HEK293T (cell line): ENCODE data around the gene WDR19.
"Not testable (repeated sequence)": the region's sequence is repeated elsewhere in the genome, so short reads cannot be mapped to it uniquely, and the experiment has no call there.

Experiments used
- CTCF ChIA-PET: fragments of 350-600 bp; formaldehyde crosslinking; extraction: SDS; loops from one replicate; lab custom pipeline; 2021; ENCODE audit warnings: antibody characterized with exemption, inconsistent platforms; lab: Yijun Ruan, JAX
- POLR2A ChIA-PET: fragments of 350-600 bp; formaldehyde crosslinking; extraction: SDS; loops from one replicate; lab custom pipeline; 2020; ENCODE audit warnings: antibody characterized with exemption, inconsistent platforms; lab: Yijun Ruan, JAX
- DNase-seq: peaks from one replicate; pipeline ENCODE4 v3.0.0; 2012; ENCODE audit warnings: mixed read lengths; ENCODE audit errors: extremely low spot score
- ARNT ChIP-seq: fragments of 450-650 bp; IDR thresholded peaks from 2 replicates; pipeline ENCODE4 v1.6.1; 2017; ENCODE audit warnings: mild to moderate bottlenecking
- BHLHE40 ChIP-seq: fragments of 450-650 bp; IDR thresholded peaks from 2 replicates; pipeline ENCODE4 v1.6.1; 2016; ENCODE audit warnings: mild to moderate bottlenecking, moderate library complexity, borderline replicate concordance
- CTBP1 ChIP-seq: fragments of 450-650 bp; IDR thresholded peaks from 2 replicates; pipeline ENCODE4 v1.6.1; 2016; ENCODE audit warnings: borderline replicate concordance
- ELF4 ChIP-seq: fragments of 450-650 bp; IDR thresholded peaks from 2 replicates; pipeline ENCODE4 v1.6.1; 2017; ENCODE audit warnings: antibody characterized with exemption
- FOXA1 ChIP-seq: fragments of 450-650 bp; IDR thresholded peaks from 2 replicates; pipeline ENCODE4 v1.6.1; 2016; ENCODE audit warnings: mild to moderate bottlenecking
- FOXK2 ChIP-seq: fragments of 450-650 bp; IDR thresholded peaks from 2 replicates; pipeline ENCODE4 v1.6.1; 2016; ENCODE audit warnings: mild to moderate bottlenecking
- FOXM1 ChIP-seq: fragments of 450-650 bp; IDR thresholded peaks from 2 replicates; pipeline ENCODE4 v1.6.1; 2017; ENCODE audit warnings: mild to moderate bottlenecking, borderline replicate concordance
- HDGF ChIP-seq: fragments of 450-650 bp; IDR thresholded peaks from 2 replicates; pipeline ENCODE4 v1.6.1; 2017; ENCODE audit warnings: antibody characterized with exemption, borderline replicate concordance
- L3MBTL2 ChIP-seq: fragments of 450-650 bp; conservative IDR thresholded peaks from 2 replicates; pipeline ENCODE4 v1.6.1; 2016; ENCODE audit warnings: mild to moderate bottlenecking
- LEF1 ChIP-seq: fragments of 450-650 bp; IDR thresholded peaks from 2 replicates; pipeline ENCODE4 v1.6.1; 2017; ENCODE audit warnings: mild to moderate bottlenecking, borderline replicate concordance
- NFRKB ChIP-seq: fragments of 450-650 bp; IDR thresholded peaks from 2 replicates; pipeline ENCODE4 v1.6.1; 2016; ENCODE audit warnings: mild to moderate bottlenecking, moderate library complexity
- SP1 ChIP-seq: fragments of 450-650 bp; IDR thresholded peaks from 2 replicates; pipeline ENCODE4 v1.6.1; 2017
- SUZ12 ChIP-seq: fragments of 450-650 bp; IDR thresholded peaks from 2 replicates; pipeline ENCODE4 v1.6.1; 2016; ENCODE audit warnings: mild to moderate bottlenecking
- TARDBP ChIP-seq: fragments of 450-650 bp; IDR thresholded peaks from 2 replicates; pipeline ENCODE4 v1.6.1; 2016
- ZNF384 ChIP-seq: fragments of 450-650 bp; IDR thresholded peaks from 2 replicates; pipeline ENCODE4 v1.6.1; 2016
- TF ChIP-seq, protein P1 (sequence below): fragments of 450-650 bp; IDR thresholded peaks from 2 replicates; pipeline ENCODE4 v1.6.1; 2016

Gene WDR19

DNA sequence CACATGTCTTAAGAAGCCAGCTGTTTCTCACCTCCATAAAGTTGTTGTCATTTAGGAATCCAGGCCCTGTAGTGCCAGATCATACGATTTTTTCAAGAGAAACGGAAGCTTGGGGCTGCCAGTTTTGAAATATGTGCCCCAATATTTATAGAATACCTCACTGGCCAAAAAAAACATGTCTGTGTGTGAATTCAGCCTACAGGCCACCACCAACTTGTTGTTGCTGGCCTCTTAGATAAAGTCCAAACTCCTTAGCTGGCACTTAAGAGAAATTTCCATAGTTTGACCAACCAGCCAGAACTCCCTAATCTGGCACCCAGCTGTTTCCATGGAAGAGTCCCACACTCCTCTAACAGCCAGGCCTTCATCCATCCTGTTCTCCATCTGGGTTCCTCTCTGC lies 74.1 kb downstream of the WDR19 start:
- CTCF ChIA-PET: no interaction called here
- DNase-seq: no peak
- TF ChIP-seq ZNF384: no peak
- TF ChIP-seq L3MBTL2: no peak
- no peak for TF ChIP-seq SP1
- TF ChIP-seq BHLHE40: no peak
- no peak for TF ChIP-seq NFRKB
- no peak for TF ChIP-seq FOXA1
- TF ChIP-seq, protein P1, sequence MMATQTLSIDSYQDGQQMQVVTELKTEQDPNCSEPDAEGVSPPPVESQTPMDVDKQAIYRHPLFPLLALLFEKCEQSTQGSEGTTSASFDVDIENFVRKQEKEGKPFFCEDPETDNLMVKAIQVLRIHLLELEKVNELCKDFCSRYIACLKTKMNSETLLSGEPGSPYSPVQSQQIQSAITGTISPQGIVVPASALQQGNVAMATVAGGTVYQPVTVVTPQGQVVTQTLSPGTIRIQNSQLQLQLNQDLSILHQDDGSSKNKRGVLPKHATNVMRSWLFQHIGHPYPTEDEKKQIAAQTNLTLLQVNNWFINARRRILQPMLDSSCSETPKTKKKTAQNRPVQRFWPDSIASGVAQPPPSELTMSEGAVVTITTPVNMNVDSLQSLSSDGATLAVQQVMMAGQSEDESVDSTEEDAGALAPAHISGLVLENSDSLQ: no peak
- TF ChIP-seq TARDBP: no peak
- no peak for TF ChIP-seq HDGF
- no peak for TF ChIP-seq FOXM1
- TF ChIP-seq CTBP1: no peak
- no peak for TF ChIP-seq LEF1
- TF ChIP-seq ARNT: no peak
- no peak for TF ChIP-seq FOXK2
- TF ChIP-seq SUZ12: no peak
- no peak for TF ChIP-seq ELF4
- POLR2A ChIA-PET: no interaction called here

DNA sequence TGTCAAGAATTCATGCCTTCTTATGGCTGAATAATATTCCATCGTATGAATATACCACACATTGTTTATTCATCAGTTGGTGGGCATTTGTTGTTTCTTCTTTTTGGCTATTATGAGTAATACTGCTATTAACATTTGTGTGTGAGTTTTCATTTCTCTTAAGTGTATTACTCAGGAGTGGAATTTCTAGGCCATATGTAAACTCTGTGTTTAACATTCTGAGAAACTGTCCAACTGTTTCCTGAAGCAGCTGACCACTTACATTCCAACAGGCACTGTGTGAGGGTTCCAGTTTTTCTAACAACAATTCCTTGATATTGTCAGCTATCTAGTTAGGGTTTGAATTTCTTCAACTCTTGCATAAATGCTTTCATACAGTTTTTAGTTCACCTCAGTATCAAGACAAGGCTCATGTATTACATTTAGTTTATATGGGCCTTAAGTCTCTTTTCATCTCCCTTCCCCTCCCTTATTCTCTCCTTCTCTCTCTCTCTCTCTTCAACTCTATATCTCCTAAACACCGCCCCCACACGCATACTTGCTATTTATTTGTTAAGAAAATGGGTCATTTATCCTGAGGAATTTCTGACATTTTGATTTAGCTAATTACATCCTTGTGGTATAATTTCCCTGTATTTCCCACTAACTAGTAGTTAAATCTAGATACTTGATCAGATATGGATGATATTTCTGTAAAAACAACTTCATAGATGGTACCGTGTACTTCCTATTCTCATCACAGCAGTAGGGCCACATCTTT lies 77.4 kb downstream of the WDR19 start:
- CTCF ChIA-PET: no interaction called here
- TF ChIP-seq CTBP1 (no peak), SP1 (no peak), ARNT (no peak), TARDBP (no peak), SUZ12 (no peak)
- POLR2A ChIA-PET: no interaction called here

DNA sequence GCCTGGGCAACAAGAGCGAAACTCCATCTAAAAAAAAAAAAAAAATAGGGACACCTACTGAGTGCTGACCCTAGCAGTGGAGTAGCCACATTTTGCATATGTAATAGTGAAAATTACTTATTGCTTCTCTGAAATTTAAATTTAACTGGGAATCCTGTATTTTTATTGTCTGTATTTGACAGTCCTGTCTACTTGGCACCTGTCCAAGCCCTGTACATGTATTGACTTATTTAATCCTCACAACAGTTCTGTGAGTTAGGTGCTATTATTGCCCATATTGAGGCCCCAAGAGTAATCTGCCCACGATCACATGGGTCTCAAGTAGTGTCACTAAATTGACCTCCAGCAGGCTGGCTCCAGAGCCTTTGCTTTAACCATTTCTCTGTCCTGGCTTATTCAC lies 81.6 kb downstream of the WDR19 start:
- POLR2A ChIA-PET: no interaction called here
- CTCF ChIA-PET: no interaction called here
- no peak for TF ChIP-seq TARDBP
- no peak for TF ChIP-seq SUZ12
- no peak for TF ChIP-seq ZNF384
- no peak for TF ChIP-seq BHLHE40
- no peak for TF ChIP-seq LEF1
- TF ChIP-seq CTBP1: no peak
- no peak for TF ChIP-seq FOXA1
- no peak for DNase-seq

More for the DNA sequence above, 77.4 kb downstream of the WDR19 start:
- DNase-seq: no peak

DNA sequence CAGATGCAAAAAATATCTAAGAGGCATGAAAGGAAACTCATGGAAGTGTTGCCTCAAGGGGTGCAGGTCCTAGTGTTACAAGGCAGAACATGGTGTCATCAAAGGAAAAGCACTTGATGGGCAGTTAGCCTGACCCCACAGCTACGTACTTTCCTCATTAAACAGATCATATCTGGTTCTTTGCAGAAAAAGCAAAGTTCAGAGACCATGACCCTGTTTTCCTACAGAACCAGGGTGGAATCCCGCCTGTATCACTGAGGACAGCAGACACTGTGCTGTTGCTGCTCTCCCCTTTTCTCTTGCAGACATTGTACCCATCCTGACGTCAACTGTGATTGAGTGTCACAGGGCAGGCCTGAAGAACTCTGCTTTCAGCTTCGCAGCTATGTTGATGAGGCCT lies 92.2 kb downstream of the WDR19 start:
- no peak for DNase-seq
- TF ChIP-seq ELF4 (no peak), CTBP1 (no peak), L3MBTL2 (no peak), FOXA1 (no peak), FOXM1 (no peak), NFRKB (no peak), SUZ12 (no peak), ARNT (no peak), BHLHE40 (no peak), LEF1 (no peak), TARDBP (no peak), SP1 (no peak), HDGF (no peak), ZNF384 (no peak), FOXK2 (no peak)
- TF ChIP-seq, protein P1: no peak
- ChIA-PET CTCF (no interaction called here), POLR2A (no interaction called here)

DNA sequence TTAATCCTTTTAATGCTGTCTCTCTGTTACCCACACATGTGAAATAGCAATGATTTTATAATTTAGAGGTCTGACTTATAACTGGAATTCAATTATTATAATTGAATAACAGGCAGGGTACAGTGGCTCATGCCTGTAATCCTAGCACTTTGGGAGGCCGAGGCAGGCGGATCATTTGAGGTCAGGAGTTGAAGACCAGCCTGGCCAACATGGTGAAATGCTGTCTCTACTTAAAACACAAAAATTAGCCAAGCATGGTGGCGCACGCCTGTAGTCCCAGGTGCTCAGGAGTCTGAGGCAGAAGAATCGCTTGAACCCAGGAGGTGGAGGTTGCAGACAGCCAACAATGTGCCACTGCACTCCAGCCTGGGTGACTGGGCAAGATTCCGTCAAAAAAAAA lies 95.3 kb downstream of the WDR19 start:
- DNase-seq, POLR2A ChIA-PET, CTCF ChIA-PET: not testable (repeated sequence)

DNA sequence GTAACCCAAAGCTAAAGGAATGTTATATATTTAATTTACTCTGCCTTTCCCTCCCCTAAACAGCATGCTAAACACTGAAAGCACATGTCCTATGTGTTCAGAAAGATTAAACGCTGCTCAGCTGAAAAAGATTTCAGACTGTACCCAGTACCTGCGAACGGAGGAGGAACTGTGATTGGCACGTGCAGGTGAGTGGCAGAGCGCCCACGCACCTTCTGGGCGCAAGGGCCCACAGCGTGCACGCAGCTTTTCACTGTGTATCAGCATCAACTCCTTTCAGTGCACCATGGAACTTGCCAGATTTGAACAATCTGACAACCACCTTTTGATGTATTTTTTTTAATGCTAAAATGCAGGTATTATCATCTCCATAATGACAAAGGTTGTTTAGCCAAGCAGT lies 96.1 kb downstream of the WDR19 start:
- DNase-seq: no peak
- CTCF ChIA-PET: no interaction called here
- POLR2A ChIA-PET: no interaction called here
- no peak for TF ChIP-seq HDGF
- no peak for TF ChIP-seq FOXK2
- TF ChIP-seq ELF4: no peak
- no peak for TF ChIP-seq SUZ12
- TF ChIP-seq LEF1: no peak
- TF ChIP-seq, protein P1: no peak
- no peak for TF ChIP-seq ARNT
- TF ChIP-seq ZNF384: no peak
- no peak for TF ChIP-seq NFRKB
- no peak for TF ChIP-seq FOXA1
- no peak for TF ChIP-seq CTBP1
- TF ChIP-seq FOXM1: no peak
- no peak for TF ChIP-seq L3MBTL2
- no peak for TF ChIP-seq SP1
- TF ChIP-seq BHLHE40: no peak
- no peak for TF ChIP-seq TARDBP
